Stromal cell of bone marrow (primary cell): Measurements from ENCODE around the gene EIF3J.
A peak's percentile ranks its signal among the peaks of the same experiment; 100 is the strongest.
"Not testable (repeated sequence)": the region's sequence is repeated elsewhere in the genome, so short reads cannot be mapped to it uniquely, and the experiment has no call there.

Experiments
- DNase-seq: peaks from one replicate; pipeline ENCODE4 v3.0.0-alpha.2; 2012; ENCODE audit warnings: low read depth

The EIF3J gene, protein sequence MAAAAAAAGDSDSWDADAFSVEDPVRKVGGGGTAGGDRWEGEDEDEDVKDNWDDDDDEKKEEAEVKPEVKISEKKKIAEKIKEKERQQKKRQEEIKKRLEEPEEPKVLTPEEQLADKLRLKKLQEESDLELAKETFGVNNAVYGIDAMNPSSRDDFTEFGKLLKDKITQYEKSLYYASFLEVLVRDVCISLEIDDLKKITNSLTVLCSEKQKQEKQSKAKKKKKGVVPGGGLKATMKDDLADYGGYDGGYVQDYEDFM

DNA sequence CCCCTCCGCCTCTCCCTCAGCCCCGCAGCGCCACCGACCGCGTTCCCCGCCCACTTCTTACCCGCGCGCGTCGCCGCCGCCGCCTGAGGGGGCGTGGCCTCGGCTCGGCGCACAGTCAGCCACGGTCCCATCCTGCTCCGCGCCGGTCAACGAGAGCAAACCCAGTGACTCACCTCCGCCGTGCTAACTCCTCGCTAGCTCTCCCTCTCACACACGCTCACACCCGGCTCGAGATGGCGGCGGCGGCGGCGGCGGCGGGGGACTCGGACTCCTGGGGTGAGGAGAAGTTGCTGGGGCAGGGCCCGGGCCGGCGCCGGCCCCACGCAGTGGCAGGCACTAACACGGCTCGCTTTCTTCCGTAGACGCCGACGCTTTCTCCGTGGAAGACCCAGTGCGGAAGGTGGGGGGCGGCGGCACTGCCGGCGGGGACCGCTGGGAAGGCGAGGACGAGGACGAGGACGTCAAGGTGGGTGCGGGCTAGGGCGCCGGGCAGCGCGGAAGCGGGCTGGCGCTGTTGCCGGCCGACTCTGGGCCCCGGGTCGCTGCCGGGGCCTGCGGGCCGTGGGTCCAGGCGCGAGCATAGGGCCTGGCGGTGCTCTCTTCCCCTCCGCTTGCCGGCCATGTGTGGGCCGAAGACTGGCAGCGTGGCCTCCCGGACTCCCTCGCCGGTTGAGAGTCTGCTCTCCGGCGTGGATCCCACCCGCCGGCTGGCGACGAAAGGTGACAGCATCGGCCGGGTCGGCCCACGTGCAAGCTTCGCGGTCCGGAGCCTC lies at the start of gene EIF3J:
EIF3J (plus strand) TSS at position 186 of the 773 bp plus-strand sequence; CDS start at position 234, 48 bp downstream.
- DNase-seq, result peak; percentile 94

DNA sequence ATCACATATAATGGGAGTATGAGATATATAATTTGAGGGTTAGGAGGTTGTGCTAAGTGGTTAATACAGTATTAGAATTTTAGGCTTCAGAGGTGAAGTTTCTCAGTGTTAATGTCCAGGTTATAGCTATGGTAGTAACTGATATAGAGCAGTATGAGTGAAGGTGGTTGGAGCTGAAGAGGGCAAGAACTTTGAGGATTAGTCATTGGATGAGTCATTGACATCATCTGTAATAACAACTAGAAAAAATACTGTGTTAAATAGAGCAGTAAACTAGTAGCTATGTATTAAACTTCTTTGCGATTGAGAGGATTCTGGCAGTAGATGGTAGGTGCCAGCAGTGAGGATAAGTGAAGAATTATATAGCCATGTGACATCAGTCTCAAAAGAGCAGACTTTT lies 47.5 kb upstream of the EIF3J start:
- DNase-seq, result peak; percentile 70

- no peak for DNase-seq
Observed at GRCh38 chr15:44490622-44491021, 46.3 kb upstream of the EIF3J start.

DNA sequence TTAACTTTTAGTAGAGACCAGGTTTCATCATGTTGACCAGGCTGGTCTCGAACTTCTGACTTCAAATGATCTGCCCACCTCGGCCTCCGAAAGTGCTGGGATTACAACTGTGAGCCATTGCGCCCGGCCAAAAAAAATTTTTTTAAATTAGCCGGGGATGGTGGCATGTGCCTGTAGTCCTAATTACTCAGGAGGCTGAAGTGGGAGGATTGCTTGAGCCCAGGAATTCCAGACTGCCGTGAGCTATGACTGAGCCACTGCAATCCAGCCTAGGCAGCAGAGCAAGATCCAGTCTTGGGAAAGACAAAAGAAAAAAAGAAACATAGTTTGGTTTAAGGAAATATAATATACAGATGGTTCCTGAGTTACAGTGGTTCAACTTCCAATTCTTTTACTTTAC lies 44.9 kb upstream of the EIF3J start:
- no peak for DNase-seq

DNA sequence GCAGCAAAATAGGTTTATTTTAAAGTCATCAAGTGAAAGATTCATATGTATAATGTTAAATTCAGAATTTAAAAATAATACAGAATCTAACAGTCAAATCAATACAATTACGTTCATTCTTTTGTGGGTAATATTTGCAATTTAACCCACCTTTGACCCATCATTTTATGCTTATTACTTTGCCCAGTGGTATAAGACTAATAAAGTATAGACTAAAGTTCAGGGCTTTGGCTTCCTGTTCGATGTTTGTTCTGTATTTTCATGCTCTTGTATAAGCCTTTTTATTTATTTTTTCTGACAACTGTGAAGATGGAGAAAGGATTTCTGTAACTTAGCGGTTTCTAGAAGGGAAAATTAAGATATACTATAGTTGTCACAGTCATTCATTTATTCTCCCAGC lies 44.3 kb upstream of the EIF3J start:
- no peak for DNase-seq

DNA sequence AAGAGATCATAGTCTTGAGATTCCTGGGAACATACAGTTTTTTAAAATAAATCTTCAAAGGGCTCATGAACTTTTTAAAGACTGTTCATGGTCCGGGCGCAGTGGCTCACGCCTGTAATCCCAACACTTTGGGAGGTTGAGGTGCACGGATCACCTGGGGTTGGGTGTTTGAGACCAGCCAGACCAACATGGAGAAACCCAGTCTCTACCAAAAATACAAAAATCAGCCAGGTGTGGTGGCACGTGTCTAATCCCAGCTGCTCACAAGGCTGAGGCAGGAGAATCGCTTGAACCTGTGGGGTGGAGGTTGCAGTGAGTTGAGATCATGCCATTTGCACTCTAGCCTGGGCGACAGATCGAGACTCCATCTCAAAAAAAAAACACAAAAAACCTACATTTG lies 41.4 kb upstream of the EIF3J start:
- no peak for DNase-seq

DNA sequence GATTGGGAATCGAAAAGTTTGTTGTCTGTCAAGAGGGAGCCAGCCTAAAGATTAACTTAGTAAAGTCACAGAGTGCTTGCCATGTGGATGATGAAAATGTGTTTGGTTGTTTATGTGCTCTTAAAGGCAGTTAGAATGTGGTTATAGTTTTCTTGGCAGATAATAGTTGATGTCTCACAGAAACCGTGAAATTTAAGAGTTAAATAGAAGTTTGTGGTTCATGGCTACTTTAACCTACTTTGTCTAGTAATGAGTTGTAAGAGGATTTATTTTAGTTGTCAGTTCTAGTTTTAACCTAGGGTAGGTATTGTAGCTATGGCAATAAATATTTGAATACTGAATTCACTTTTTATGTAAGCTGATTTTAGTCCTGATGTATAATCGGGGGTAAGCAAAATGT lies 36.4 kb upstream of the EIF3J start:
- no peak for DNase-seq

GRCh38 chr15:44501768-44502366 lies 35.1 kb upstream of the EIF3J start:
- DNase-seq, result peak; percentile 20

DNA sequence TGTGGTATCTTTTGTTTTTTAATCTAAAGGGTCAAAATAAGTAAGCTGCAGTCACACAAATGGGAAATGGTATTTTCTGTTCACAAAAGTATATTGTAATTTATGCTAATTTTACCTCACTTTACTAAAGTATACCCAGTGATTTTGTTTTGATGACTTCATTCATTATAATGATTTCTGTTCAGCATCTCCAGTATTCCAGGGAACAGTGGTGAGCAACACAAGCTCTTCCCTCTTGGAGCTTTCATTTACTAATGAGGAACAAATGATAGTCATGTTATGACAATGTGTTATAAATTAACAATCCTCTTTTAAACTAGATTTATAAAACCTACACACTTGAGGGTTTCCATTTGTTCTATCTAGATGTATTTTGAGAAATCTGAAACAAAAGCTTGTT lies 20.5 kb upstream of the EIF3J start:
- DNase-seq, result no peak

DNA sequence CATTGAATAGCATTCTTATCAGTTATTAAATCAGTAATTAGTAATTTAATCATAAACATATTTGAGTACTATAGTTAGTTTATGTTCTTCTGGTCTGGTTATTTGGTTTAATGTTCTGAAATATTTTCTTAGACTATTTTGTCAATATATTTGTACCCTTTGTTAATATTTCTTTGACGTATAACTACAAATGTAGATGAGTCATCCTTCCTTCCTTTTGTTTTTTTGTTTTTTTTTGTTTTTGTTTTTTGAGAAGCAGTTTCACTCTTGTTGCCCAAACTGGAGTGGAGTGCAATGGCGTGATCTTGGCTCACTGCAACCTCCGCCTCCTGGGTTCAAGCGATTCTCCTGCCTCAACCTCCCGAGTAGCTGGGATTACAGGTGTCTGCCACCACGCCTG lies 17.4 kb upstream of the EIF3J start:
- DNase-seq, result no peak

GRCh38 chr15:44525018-44525417 lies 11.9 kb upstream of the EIF3J start:
- no peak for DNase-seq

- DNase-seq, result no peak
Observed at GRCh38 chr15:44527241-44527640, 9.7 kb upstream of the EIF3J start.

GRCh38 chr15:44529864-44530604 lies 6.9 kb upstream of the EIF3J start:
- no peak for DNase-seq

GRCh38 chr15:44530653-44531052 lies 6.3 kb upstream of the EIF3J start:
- no peak for DNase-seq

GRCh38 chr15:44532275-44532674 lies 4.7 kb upstream of the EIF3J start:
- DNase-seq, result not testable (repeated sequence)

DNA sequence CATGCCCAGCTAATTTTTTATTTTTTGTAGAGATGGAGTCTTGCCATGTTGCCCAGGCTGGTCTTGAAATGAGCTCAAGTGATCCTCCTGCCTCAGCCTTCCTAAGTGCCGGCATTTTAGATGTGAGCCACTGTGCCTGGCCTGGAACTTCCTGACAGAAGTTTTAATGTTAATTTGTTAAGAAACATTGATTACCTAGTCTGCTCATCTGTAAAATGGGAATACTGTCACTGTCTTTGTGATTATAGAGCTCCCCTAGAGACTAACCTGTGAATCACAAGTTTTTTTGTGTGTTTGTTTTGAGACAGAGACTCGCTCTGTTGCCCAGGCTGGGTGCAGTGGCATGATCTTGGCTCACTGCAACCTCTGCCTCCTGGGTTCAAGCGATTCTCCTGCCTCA lies 4.3 kb upstream of the EIF3J start:
- no peak for DNase-seq

DNA sequence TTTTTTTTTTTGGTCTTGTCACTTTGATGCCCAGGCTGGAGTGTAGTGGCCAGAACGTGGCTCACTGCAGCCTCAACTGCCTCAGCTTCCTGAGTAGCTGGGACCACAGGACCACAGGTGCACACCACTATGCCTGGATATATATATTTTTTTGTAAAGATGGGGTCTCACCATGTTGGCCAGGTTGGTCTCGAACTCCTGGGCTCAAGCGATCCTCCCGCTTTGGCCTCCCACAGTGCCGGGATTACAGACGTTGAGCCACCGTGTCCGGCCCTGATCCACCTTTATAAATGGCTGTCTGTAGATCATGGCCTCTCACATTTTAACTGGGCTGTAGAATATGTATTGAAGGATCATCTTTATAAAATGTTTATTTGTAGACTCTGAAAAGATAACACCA lies 1.9 kb upstream of the EIF3J start:
- DNase-seq, result no peak

DNA sequence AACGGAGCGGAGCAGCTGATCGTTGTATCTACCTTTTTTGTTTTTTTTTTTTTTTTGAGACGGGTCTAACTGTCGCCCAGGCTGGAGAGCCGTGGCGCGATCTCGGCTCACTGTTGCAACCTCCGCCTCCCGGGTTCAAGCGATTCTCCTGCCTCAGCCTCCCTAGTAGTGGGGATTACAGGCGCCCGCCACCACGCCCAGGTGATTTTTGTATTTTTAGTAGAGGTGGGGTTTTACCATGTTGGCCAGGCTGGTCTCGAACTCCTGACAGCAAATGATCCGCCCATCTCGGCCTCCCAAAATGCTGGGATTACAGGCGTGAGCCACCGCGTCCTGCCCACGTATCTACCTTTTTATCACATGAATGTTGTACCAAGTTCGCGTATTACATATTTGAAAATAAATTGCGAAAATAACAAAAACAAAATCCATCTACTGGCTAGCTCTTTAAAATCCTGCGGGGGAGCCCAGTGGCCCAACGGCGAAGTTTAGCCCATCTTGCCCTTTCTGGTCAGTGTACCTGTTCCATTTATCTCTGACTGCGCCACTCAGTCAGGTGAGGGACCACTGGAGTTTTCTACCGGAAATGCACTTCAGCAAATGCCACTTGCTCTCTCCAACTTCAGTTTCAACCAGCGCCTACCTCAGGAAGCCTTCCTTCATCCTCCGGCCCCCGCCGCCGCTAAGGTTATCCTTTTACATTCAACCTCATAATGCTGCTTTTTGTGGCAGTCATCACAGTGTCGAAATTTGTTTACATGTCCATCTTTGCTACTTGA lies 1.2 kb upstream of the EIF3J start:
- no peak for DNase-seq

- peak; percentile 72 for DNase-seq
Observed at GRCh38 chr15:44536302-44536961, 515 bp upstream of the EIF3J start.

GRCh38 chr15:44537735-44538240 lies 841 bp downstream of the EIF3J start:
- no peak for DNase-seq
